Mesenchymal stem cell (in vitro differentiated cells and primary cell): Measurements from ENCODE around the gene OR52E5.

Experiments
- DNase-seq: peaks from one replicate; pipeline ENCODE4 v3.0.0-alpha.2; 2013
- H2AFZ ChIP-seq: one replicate; pipeline ENCODE4 v1.6.1; 2013; ENCODE audit warnings: low read depth, mild to moderate bottlenecking, control low read depth, inconsistent platforms, low read length, moderate library complexity
- H2AK5ac ChIP-seq: 2 replicates; pipeline ENCODE4 v1.6.1; 2013; ENCODE audit warnings: low read length, moderate library complexity, mild to moderate bottlenecking, inconsistent platforms; ENCODE audit not compliant: severe bottlenecking
- H2BK120ac ChIP-seq: one replicate; pipeline ENCODE4 v1.6.1; 2013; ENCODE audit warnings: low read depth, mild to moderate bottlenecking, inconsistent platforms, low read length, moderate library complexity
- H2BK12ac ChIP-seq, 2 experiments: one replicate each; pipeline ENCODE4 v1.6.1; 2013; ENCODE audit warnings: inconsistent platforms in 2 of 2, low read length in 2 of 2, mild to moderate bottlenecking in 2 of 2, moderate library complexity in 2 of 2, control low read depth in 1 of 2
- H2BK15ac ChIP-seq: one replicate; pipeline ENCODE4 v1.6.1; 2013; ENCODE audit warnings: mild to moderate bottlenecking, low read depth, inconsistent platforms; ENCODE audit not compliant: poor library complexity, severe bottlenecking
- H2BK5ac ChIP-seq: 2 replicates; pipeline ENCODE4 v1.6.1; 2013; ENCODE audit warnings: low read depth, mild to moderate bottlenecking, low read length, control low read depth, inconsistent platforms; ENCODE audit not compliant: poor library complexity, severe bottlenecking
- H3K14ac ChIP-seq, 2 experiments: one replicate each; pipeline ENCODE4 v1.6.1; 2013; ENCODE audit warnings: inconsistent platforms in 2 of 2, low read length in 2 of 2, control low read depth in 1 of 2, mild to moderate bottlenecking in 1 of 2, moderate library complexity in 1 of 2
- H3K18ac ChIP-seq, 2 experiments: one replicate each; pipeline ENCODE4 v1.6.1; 2013; ENCODE audit warnings: inconsistent platforms in 2 of 2, low read length in 2 of 2, control low read depth in 1 of 2, low read depth in 1 of 2, mild to moderate bottlenecking in 1 of 2
- H3K23ac ChIP-seq, 2 experiments: one replicate each; pipeline ENCODE4 v1.6.1; 2013; ENCODE audit warnings: inconsistent platforms in 2 of 2, low read length in 2 of 2, mild to moderate bottlenecking in 2 of 2, moderate library complexity in 2 of 2, control low read depth in 1 of 2
- H3K27ac ChIP-seq: 2 replicates; pipeline ENCODE4 v1.5.1; 2013; ENCODE audit warnings: mild to moderate bottlenecking, moderate library complexity, low read length, control low read depth, inconsistent platforms; ENCODE audit not compliant: poor library complexity, severe bottlenecking
- H3K27me3 ChIP-seq, 2 experiments: 2 replicates each; pipeline versions ENCODE4 v1.6.1 to v1.7.0; 2013; ENCODE audit warnings: low read length in 2 of 2, mild to moderate bottlenecking in 2 of 2, moderate library complexity in 2 of 2, control low read depth in 1 of 2, inconsistent platforms in 1 of 2; ENCODE audit not compliant: control insufficient read depth in 1 of 2, insufficient read depth in 1 of 2
- H3K36me3 ChIP-seq, 2 experiments: 2 replicates each; pipeline versions ENCODE4 v1.6.1 to v1.7.0; 2013; ENCODE audit warnings: low read length in 2 of 2, control low read depth in 1 of 2, inconsistent platforms in 1 of 2, low read depth in 1 of 2, mild to moderate bottlenecking in 1 of 2; ENCODE audit not compliant: insufficient read depth in 2 of 2, control insufficient read depth in 1 of 2
- H3K4ac ChIP-seq, 2 experiments: one replicate each; pipeline ENCODE4 v1.6.1; 2013; ENCODE audit warnings: inconsistent platforms in 2 of 2, low read length in 2 of 2, mild to moderate bottlenecking in 2 of 2, moderate library complexity in 2 of 2, control low read depth in 1 of 2, low read depth in 1 of 2
- H3K4me1 ChIP-seq: 2 replicates; pipeline ENCODE4 v1.6.1; 2013; ENCODE audit warnings: low read depth, low read length, control low read depth; ENCODE audit not compliant: control insufficient read depth, insufficient read depth
- H3K4me2 ChIP-seq: 2 replicates; pipeline ENCODE4 v1.6.1; 2013; ENCODE audit warnings: low read length, mild to moderate bottlenecking, inconsistent platforms; ENCODE audit not compliant: poor library complexity, severe bottlenecking
- H3K4me3 ChIP-seq, 2 experiments: 2 replicates each; pipeline versions ENCODE4 v1.5.1 to v1.7.0; 2013; ENCODE audit warnings: low read length in 2 of 2, mild to moderate bottlenecking in 2 of 2, control low read depth in 1 of 2, low read depth in 1 of 2; ENCODE audit not compliant: insufficient read depth in 1 of 2
- H3K79me1 ChIP-seq: replicated peaks from 2 replicates; pipeline ENCODE4 v1.6.1; 2013; ENCODE audit warnings: mild to moderate bottlenecking, control low read depth, low read length, inconsistent platforms; ENCODE audit not compliant: poor library complexity, severe bottlenecking
- H3K9ac ChIP-seq: 2 replicates; pipeline ENCODE4 v1.7.0; 2013; ENCODE audit warnings: mild to moderate bottlenecking, low read length, moderate library complexity
- H3K9me3 ChIP-seq: 2 replicates; pipeline ENCODE4 v1.7.0; 2013; ENCODE audit warnings: mild to moderate bottlenecking, low read length; ENCODE audit not compliant: control insufficient read depth
- H4K8ac ChIP-seq: one replicate; pipeline ENCODE4 v1.6.1; 2013; ENCODE audit warnings: inconsistent platforms, mild to moderate bottlenecking, low read length, moderate library complexity
- H4K91ac ChIP-seq: one replicate; pipeline ENCODE4 v1.6.1; 2013; ENCODE audit warnings: mild to moderate bottlenecking, low read length, inconsistent platforms
- WGBS: methylation state at CpG from one replicate; pipeline ENCODE4 v1.1.7; 2013; ENCODE audit warnings: mixed read lengths; 5-methylcytosine and 5-hydroxymethylcytosine counted together

Gene OR52E5

GRCh38 chr11:5857590-5857989, 35.4 kb upstream of the OR52E5 start, which contains the start of gene OR52E8:
Gene OR52E8, minus strand, starts transcription at chr11:5857690. Its CDS starts 0 bp downstream, at chr11:5857690.
- Histone ChIP-seq H3K27ac (no peak within 1 kb of the TSS), H2BK5ac (no peak within 1 kb of the TSS), H3K4ac (no peak within 1 kb of the TSS), H3K14ac (no peak within 1 kb of the TSS), H3K9ac (no peak within 1 kb of the TSS), H3K18ac (no peak within 1 kb of the TSS), H3K4me3 (no peak within 1 kb of the TSS), H3K79me1 (no peaks in the 10 kb centered on the region), H2BK12ac (no peak within 1 kb of the TSS), H2AK5ac (no peak within 1 kb of the TSS), H2BK120ac (no peak within 1 kb of the TSS), H2AFZ (no peak within 1 kb of the TSS), H3K27me3 (no peaks in the 10 kb centered on the region), H3K9me3 (peaks cover 5% of the 10 kb centered on the region), H3K23ac (no peak within 1 kb of the TSS), H3K4me2 (no peak within 1 kb of the TSS), H4K91ac (no peak within 1 kb of the TSS), H3K4me1 (no peaks in the 10 kb centered on the region), H3K36me3 (no peaks in the 10 kb centered on the region), H4K8ac (no peak within 1 kb of the TSS), H2BK15ac (no peak within 1 kb of the TSS)
- no CpG with 5 or more reads among the region's 3 CpGs for WGBS
- DNase-seq, result no peak

DNA sequence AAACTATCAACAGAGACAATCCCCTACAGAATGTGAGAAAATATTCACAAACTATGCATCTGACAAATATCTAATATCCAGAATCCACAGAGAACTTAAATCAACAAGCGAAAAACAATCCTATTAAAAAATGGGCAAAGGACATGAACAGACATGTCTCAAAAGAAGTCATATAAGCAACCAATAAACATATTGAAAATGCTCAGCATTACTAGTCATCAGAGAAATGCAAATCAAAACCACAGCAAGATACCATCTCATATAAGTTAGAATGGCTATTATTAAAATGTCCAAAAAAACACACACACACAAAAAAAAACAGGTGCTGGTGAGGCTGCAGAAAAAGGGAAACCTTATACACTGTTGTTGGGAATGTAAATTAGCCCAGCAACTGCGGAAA, 27.2 kb upstream of the OR52E5 start:
- H3K79me1 ChIP-seq, result no peaks in the 10 kb centered on the region
- no peak overlapping the region for H2BK5ac ChIP-seq
- H3K27me3 ChIP-seq, result no peaks in the 10 kb centered on the region
- no peak overlapping the region for H4K91ac ChIP-seq
- H3K4me1 ChIP-seq, result no peaks in the 10 kb centered on the region
- H3K9ac ChIP-seq, result no peak overlapping the region
- H2AFZ ChIP-seq, result no peak overlapping the region
- H3K4me2 ChIP-seq, result no peak overlapping the region
- no peak overlapping the region for H2AK5ac ChIP-seq
- no peak overlapping the region for H3K4ac ChIP-seq
- no peak overlapping the region for H2BK15ac ChIP-seq
- no peaks in the 10 kb centered on the region for H3K36me3 ChIP-seq
- H3K4me3 ChIP-seq, result no peak overlapping the region
- no peak overlapping the region for H2BK120ac ChIP-seq
- H3K18ac ChIP-seq, result no peak overlapping the region
- WGBS, result 73% methylated on average over 2 of the region's 2 CpGs
- H3K23ac ChIP-seq, result no peak overlapping the region
- H2BK12ac ChIP-seq, result no peak overlapping the region
- H3K14ac ChIP-seq, result no peak overlapping the region
- H4K8ac ChIP-seq, result no peak overlapping the region
- H3K27ac ChIP-seq, result no peak overlapping the region
- DNase-seq, result no peak
- H3K9me3 ChIP-seq, result no peaks in the 10 kb centered on the region

DNA sequence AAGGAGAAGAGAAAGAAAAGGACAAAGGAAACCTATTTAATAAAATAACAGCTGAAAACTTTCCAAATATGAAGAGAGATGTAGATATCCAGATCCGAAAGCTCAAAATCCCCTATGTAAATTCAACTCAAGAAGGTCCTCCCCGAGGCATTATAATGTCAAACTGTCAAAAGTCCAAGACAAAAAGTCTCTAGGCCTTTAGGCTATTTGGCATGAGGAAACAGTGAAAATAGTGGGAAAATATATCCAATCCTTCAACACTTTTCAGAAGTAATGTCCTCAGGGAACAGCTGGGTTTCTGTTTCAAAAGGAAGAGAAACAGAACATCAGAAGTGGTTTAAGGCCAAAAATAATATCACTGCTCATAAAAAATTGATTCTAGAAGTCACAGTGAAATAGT, 14.4 kb upstream of the OR52E5 start:
- H4K91ac ChIP-seq, result no peak overlapping the region
- H4K8ac ChIP-seq, result no peak overlapping the region
- no peak overlapping the region for H3K9ac ChIP-seq
- DNase-seq, result no peak
- no peak overlapping the region for H2BK15ac ChIP-seq
- no peak overlapping the region for H3K23ac ChIP-seq
- H2AFZ ChIP-seq, result no peak overlapping the region
- 100% methylated on average over 1 of the region's 2 CpGs for WGBS
- H3K4ac ChIP-seq, result no peak overlapping the region
- no peak overlapping the region for H2BK12ac ChIP-seq
- H3K4me1 ChIP-seq, result no peaks in the 10 kb centered on the region
- no peak overlapping the region for H3K4me3 ChIP-seq
- H3K18ac ChIP-seq, result no peak overlapping the region
- peaks cover 2% of the 10 kb centered on the region for H3K9me3 ChIP-seq
- H2AK5ac ChIP-seq, result no peak overlapping the region
- H3K14ac ChIP-seq, result no peak overlapping the region
- no peaks in the 10 kb centered on the region for H3K79me1 ChIP-seq
- H3K36me3 ChIP-seq, result no peaks in the 10 kb centered on the region
- H2BK5ac ChIP-seq, result no peak overlapping the region
- H2BK120ac ChIP-seq, result no peak overlapping the region
- no peak overlapping the region for H3K4me2 ChIP-seq
- H3K27ac ChIP-seq, result no peak overlapping the region
- H3K27me3 ChIP-seq, result peaks cover 0 to 2% of the 10 kb centered on the region in 2 experiments

GRCh38 chr11:5880329-5880728, 12.7 kb upstream of the OR52E5 start, which contains the start of gene OR52E4:
Gene OR52E4, plus strand, starts transcription at chr11:5880629. Its CDS starts 3,664 bp downstream, at chr11:5884293.
- no peak for DNase-seq
- no peak within 1 kb of the TSS for H3K23ac ChIP-seq
- no peak within 1 kb of the TSS for H2AK5ac ChIP-seq
- H2BK5ac ChIP-seq, result no peak within 1 kb of the TSS
- no peak within 1 kb of the TSS for H3K4me3 ChIP-seq
- no peak within 1 kb of the TSS for H3K14ac ChIP-seq
- H2BK12ac ChIP-seq, result no peak within 1 kb of the TSS
- no peak within 1 kb of the TSS for H3K4me2 ChIP-seq
- no peak within 1 kb of the TSS for H3K27ac ChIP-seq
- WGBS, result 71% methylated on average over 4 of the region's 4 CpGs
- H3K36me3 ChIP-seq, result no peaks in the 10 kb centered on the region
- no peak within 1 kb of the TSS for H3K18ac ChIP-seq
- no peak within 1 kb of the TSS for H3K9ac ChIP-seq
- H3K4me1 ChIP-seq, result no peaks in the 10 kb centered on the region
- peaks cover 0 to 2% of the 10 kb centered on the region in 2 experiments for H3K27me3 ChIP-seq
- no peak within 1 kb of the TSS for H4K8ac ChIP-seq
- no peak within 1 kb of the TSS for H2BK15ac ChIP-seq
- H3K79me1 ChIP-seq, result no peaks in the 10 kb centered on the region
- H4K91ac ChIP-seq, result no peak within 1 kb of the TSS
- no peak within 1 kb of the TSS for H2BK120ac ChIP-seq
- no peak within 1 kb of the TSS for H2AFZ ChIP-seq
- no peak within 1 kb of the TSS for H3K4ac ChIP-seq
- H3K9me3 ChIP-seq, result no peaks in the 10 kb centered on the region
